ENCODE measurements around the gene TAS2R14. TPM values are rescaled to one million over a fixed set of nuclear protein-coding genes. Genes with fewer than 3 reads are reported as not detected.

The TAS2R14 gene
- total RNA-seq, 1 donor from 2014 or later = 2.0 TPM

DNA sequence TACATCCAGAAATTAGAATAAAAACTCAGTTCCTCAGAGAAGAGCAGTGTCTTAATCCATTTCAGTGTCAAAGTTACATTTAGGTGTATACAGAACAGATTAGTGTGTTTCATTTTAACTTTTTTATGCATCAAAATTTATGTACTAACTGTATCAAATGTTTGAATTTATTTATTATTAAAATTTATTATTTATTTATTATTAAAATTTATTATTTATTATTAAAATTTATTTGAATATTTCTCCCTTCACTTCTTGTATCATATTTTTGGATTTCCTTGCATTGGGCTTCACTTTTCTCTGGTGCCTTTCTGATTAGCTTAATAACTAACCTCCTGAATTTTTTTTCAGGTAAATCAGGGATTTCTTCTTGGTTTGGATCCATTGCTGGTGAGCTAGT, 2.3 kb upstream of the TAS2R14 start:
- Mint-ChIP-seq H3K27ac (ENCODE audit: unreplicated experiment) (peak overlapping the region; percentile 97), H3K4me1 (ENCODE audit: low read depth, unreplicated experiment) (peaks cover 31% of the 10 kb centered on the region), H3K4me3 (ENCODE audit: unreplicated experiment) (no peak overlapping the region), H3K36me3 (ENCODE audit: low read depth, unreplicated experiment) (no peaks in the 10 kb centered on the region), H3K9me3 (ENCODE audit: unreplicated experiment) (peaks cover 2% of the 10 kb centered on the region), H3K27me3 (ENCODE audit: low read depth, unreplicated experiment) (no peaks in the 10 kb centered on the region)
- FAIRE-seq (no peak), DNase-seq (ENCODE audit: low read depth) (no peak)
- Histone ChIP-seq H3K4me1 (ENCODE audit: insufficient read depth, low read length) (peaks cover 15% of the 10 kb centered on the region), H3K36me3 (ENCODE audit: insufficient read depth, low read length) (no peaks in the 10 kb centered on the region), H3K79me2 (ENCODE audit: insufficient read depth, low read length) (no peaks in the 10 kb centered on the region), H2AFZ (ENCODE audit: low read depth, low read length) (no peak overlapping the region), H3K27me3 (ENCODE audit: insufficient read depth, low read length) (no peaks in the 10 kb centered on the region), H3K4me2 (ENCODE audit: low read length) (no peak overlapping the region), H3K4me3 (ENCODE audit: insufficient read depth, low read depth, low read length) (no peak overlapping the region), H4K20me1 (ENCODE audit: insufficient read depth, low read length) (no peaks in the 10 kb centered on the region), H3K9me3 (ENCODE audit: insufficient read depth, low read depth, low read length) (no peaks in the 10 kb centered on the region), H3K9ac (ENCODE audit: low read length) (peak overlapping the region; percentile 37), H3K27ac (ENCODE audit: low read depth, low read length) (peak overlapping the region; percentile 84)
- TF ChIP-seq EZH2 (IDR thresholded peaks at IDR 0.05; ENCODE audit: insufficient read depth, low read length) (no peak), CTCF (IDR thresholded peaks at IDR 0.05; ENCODE audit: insufficient read depth, low read depth, low read length) (no peak)

DNA sequence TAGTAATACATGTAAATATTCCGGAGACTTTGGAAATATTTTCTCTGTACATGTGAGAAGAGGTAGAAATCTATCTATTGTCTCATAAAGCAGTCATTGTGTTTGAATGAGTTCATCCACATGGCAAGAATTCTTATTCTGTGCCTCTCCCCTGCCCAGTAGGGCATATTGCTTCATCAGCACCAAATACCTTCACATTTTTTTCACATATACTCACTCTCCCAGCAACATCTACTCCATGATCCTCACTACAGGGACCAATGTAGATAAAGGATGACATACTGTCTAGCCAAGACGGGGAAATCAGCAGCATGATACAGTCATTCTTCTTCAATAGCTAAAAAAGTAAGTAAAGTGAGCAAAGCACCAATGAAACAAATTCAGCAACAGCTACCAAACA, 1.3 kb upstream of the TAS2R14 start:
- Histone ChIP-seq H3K36me3 (ENCODE audit: insufficient read depth, low read length) (no peaks in the 10 kb centered on the region), H3K79me2 (ENCODE audit: insufficient read depth, low read length) (no peaks in the 10 kb centered on the region), H3K4me1 (ENCODE audit: insufficient read depth, low read length) (peaks cover 15% of the 10 kb centered on the region), H2AFZ (ENCODE audit: low read depth, low read length) (no peak overlapping the region), H4K20me1 (ENCODE audit: insufficient read depth, low read length) (no peaks in the 10 kb centered on the region), H3K4me2 (ENCODE audit: low read length) (peak overlapping the region; percentile 9), H3K27ac (ENCODE audit: low read depth, low read length) (peak overlapping the region; percentile 84), H3K9ac (ENCODE audit: low read length) (peak overlapping the region; percentile 37), H3K9me3 (ENCODE audit: insufficient read depth, low read depth, low read length) (no peaks in the 10 kb centered on the region), H3K27me3 (ENCODE audit: insufficient read depth, low read length) (no peaks in the 10 kb centered on the region), H3K4me3 (ENCODE audit: insufficient read depth, low read depth, low read length) (no peak overlapping the region)
- peak; percentile 86 for FAIRE-seq
- Mint-ChIP-seq H3K36me3 (ENCODE audit: low read depth, unreplicated experiment) (no peaks in the 10 kb centered on the region), H3K9me3 (ENCODE audit: unreplicated experiment) (peaks cover 2% of the 10 kb centered on the region), H3K4me1 (ENCODE audit: low read depth, unreplicated experiment) (peaks cover 31% of the 10 kb centered on the region), H3K27ac (ENCODE audit: unreplicated experiment) (peak overlapping the region; percentile 97), H3K27me3 (ENCODE audit: low read depth, unreplicated experiment) (no peaks in the 10 kb centered on the region), H3K4me3 (ENCODE audit: unreplicated experiment) (no peak overlapping the region)
- peak; percentile 91 for DNase-seq (ENCODE audit: low read depth)
- TF ChIP-seq CTCF (IDR thresholded peaks at IDR 0.05; ENCODE audit: insufficient read depth, low read depth, low read length) = no peak
- TF ChIP-seq EZH2 (IDR thresholded peaks at IDR 0.05; ENCODE audit: insufficient read depth, low read length) = no peak

DNA sequence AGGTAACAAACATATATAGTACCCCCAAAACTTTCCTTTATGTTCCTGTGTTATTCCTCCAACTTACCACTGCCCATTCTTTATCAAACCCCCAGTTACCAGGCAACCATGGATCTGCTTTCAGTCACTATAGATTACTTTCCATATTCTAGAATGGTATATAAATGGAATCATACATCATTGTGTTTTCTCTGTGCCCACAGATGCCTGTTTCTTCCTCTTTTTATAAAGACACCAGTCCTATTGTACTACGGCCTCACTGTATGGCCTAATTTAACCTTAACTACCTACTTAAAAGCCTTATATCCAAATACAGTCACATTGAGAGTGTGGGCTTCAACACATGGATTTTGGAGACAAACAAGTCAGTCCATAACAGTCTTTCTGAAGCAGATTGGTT, 2.6 kb downstream of the TAS2R14 start:
- Histone ChIP-seq H4K20me1 (ENCODE audit: insufficient read depth, low read length) (no peaks in the 10 kb centered on the region), H3K9ac (ENCODE audit: low read length) (no peak overlapping the region), H3K27ac (ENCODE audit: low read depth, low read length) (no peak overlapping the region), H3K36me3 (ENCODE audit: insufficient read depth, low read length) (no peaks in the 10 kb centered on the region), H2AFZ (ENCODE audit: low read depth, low read length) (no peak overlapping the region), H3K4me3 (ENCODE audit: insufficient read depth, low read depth, low read length) (no peak overlapping the region), H3K4me1 (ENCODE audit: insufficient read depth, low read length) (peaks cover 6% of the 10 kb centered on the region), H3K79me2 (ENCODE audit: insufficient read depth, low read length) (no peaks in the 10 kb centered on the region), H3K4me2 (ENCODE audit: low read length) (no peak overlapping the region), H3K9me3 (ENCODE audit: insufficient read depth, low read depth, low read length) (no peaks in the 10 kb centered on the region), H3K27me3 (ENCODE audit: insufficient read depth, low read length) (no peaks in the 10 kb centered on the region)
- Mint-ChIP-seq H3K27me3 (ENCODE audit: low read depth, unreplicated experiment) (no peaks in the 10 kb centered on the region), H3K9me3 (ENCODE audit: unreplicated experiment) (no peaks in the 10 kb centered on the region), H3K4me3 (ENCODE audit: unreplicated experiment) (no peak overlapping the region), H3K36me3 (ENCODE audit: low read depth, unreplicated experiment) (no peaks in the 10 kb centered on the region), H3K4me1 (ENCODE audit: low read depth, unreplicated experiment) (peaks cover 16% of the 10 kb centered on the region), H3K27ac (ENCODE audit: unreplicated experiment) (no peak overlapping the region)
- DNase-seq (ENCODE audit: low read depth) (no peak), FAIRE-seq (no peak)
- no peak for TF ChIP-seq CTCF (IDR thresholded peaks at IDR 0.05; ENCODE audit: insufficient read depth, low read depth, low read length)
- TF ChIP-seq EZH2 (IDR thresholded peaks at IDR 0.05; ENCODE audit: insufficient read depth, low read length) = no peak
